Measurements from ENCODE around the gene PDHA2.
"Not testable (repeated sequence)": the region's sequence is repeated elsewhere in the genome, so short reads cannot be mapped to it uniquely, and the experiment has no call there.

The PDHA2 gene

GRCh38 chr4:95839891-95840290, at the start of gene PDHA2:
Gene PDHA2, plus strand, starts transcription at chr4:95840093. Its CDS starts 58 bp downstream, at chr4:95840151.
- in situ Hi-C loops (cut with HindIII; ENCODE audit: low pct_ligation_motif_present, low pct_unique_long_range_greater_than_20kb, low sequenced_read_pairs): no loop called here
- DNase-seq: no peak

- in situ Hi-C loops (cut with HindIII; ENCODE audit: low pct_ligation_motif_present, low pct_unique_long_range_greater_than_20kb, low sequenced_read_pairs): no loop called here
- DNase-seq: no peak
These were observed 41.9 kb upstream of the PDHA2 start for GRCh38 chr4:95798003-95798402.

GRCh38 chr4:95798727-95799126, 41.2 kb upstream of the PDHA2 start:
- in situ Hi-C loops (cut with HindIII; ENCODE audit: low pct_ligation_motif_present, low pct_unique_long_range_greater_than_20kb, low sequenced_read_pairs): no loop called here
- no peak for DNase-seq

- in situ Hi-C loops (cut with HindIII; ENCODE audit: low pct_ligation_motif_present, low pct_unique_long_range_greater_than_20kb, low sequenced_read_pairs): no loop called here
These were observed 18.0 kb upstream of the PDHA2 start for GRCh38 chr4:95821867-95822266.

GRCh38 chr4:95825546-95825945, 14.3 kb upstream of the PDHA2 start:
- in situ Hi-C loops (cut with HindIII; ENCODE audit: low pct_ligation_motif_present, low pct_unique_long_range_greater_than_20kb, low sequenced_read_pairs): no loop called here
- no peak for DNase-seq

More at GRCh38 chr4:95821867-95822266, 18.0 kb upstream of the PDHA2 start:
- DNase-seq: no peak

- no peak for DNase-seq
- in situ Hi-C loops (cut with HindIII; ENCODE audit: low pct_ligation_motif_present, low pct_unique_long_range_greater_than_20kb, low sequenced_read_pairs): no loop called here
These were observed 9.2 kb upstream of the PDHA2 start for GRCh38 chr4:95830651-95831050.

- in situ Hi-C loops (cut with HindIII; ENCODE audit: low pct_ligation_motif_present, low pct_unique_long_range_greater_than_20kb, low sequenced_read_pairs): no loop called here
- no peak for DNase-seq
These were observed 8.7 kb upstream of the PDHA2 start for GRCh38 chr4:95831166-95831565.

- in situ Hi-C loops (cut with HindIII; ENCODE audit: low pct_ligation_motif_present, low pct_unique_long_range_greater_than_20kb, low sequenced_read_pairs): no loop called here
- no peak for DNase-seq
These were observed 6.1 kb upstream of the PDHA2 start for GRCh38 chr4:95833711-95834194.

GRCh38 chr4:95835672-95836071, 4.2 kb upstream of the PDHA2 start:
- DNase-seq: peak; percentile 37
- in situ Hi-C loops (cut with HindIII; ENCODE audit: low pct_ligation_motif_present, low pct_unique_long_range_greater_than_20kb, low sequenced_read_pairs): no loop called here

- in situ Hi-C loops (cut with HindIII; ENCODE audit: low pct_ligation_motif_present, low pct_unique_long_range_greater_than_20kb, low sequenced_read_pairs): no loop called here
- DNase-seq: no peak
These were observed 1.7 kb upstream of the PDHA2 start for GRCh38 chr4:95838192-95838591.

GRCh38 chr4:95847908-95848460, 8.1 kb downstream of the PDHA2 start:
- no peak for DNase-seq
- in situ Hi-C loops (cut with HindIII; ENCODE audit: low pct_ligation_motif_present, low pct_unique_long_range_greater_than_20kb, low sequenced_read_pairs): no loop called here

GRCh38 chr4:95850161-95850560, 10.3 kb downstream of the PDHA2 start:
- in situ Hi-C loops (cut with HindIII; ENCODE audit: low pct_ligation_motif_present, low pct_unique_long_range_greater_than_20kb, low sequenced_read_pairs): no loop called here

GRCh38 chr4:95857761-95858160, 17.9 kb downstream of the PDHA2 start:
- in situ Hi-C loops (cut with HindIII; ENCODE audit: low pct_ligation_motif_present, low pct_unique_long_range_greater_than_20kb, low sequenced_read_pairs): no loop called here
- DNase-seq: no peak

More at GRCh38 chr4:95850161-95850560, 10.3 kb downstream of the PDHA2 start:
- no peak for DNase-seq

- peak; percentile 39 for DNase-seq
- in situ Hi-C loops (cut with HindIII; ENCODE audit: low pct_ligation_motif_present, low pct_unique_long_range_greater_than_20kb, low sequenced_read_pairs): no loop called here
These were observed 28.0 kb downstream of the PDHA2 start for GRCh38 chr4:95867919-95868318.

GRCh38 chr4:95869414-95869813, 29.5 kb downstream of the PDHA2 start:
- in situ Hi-C loops (cut with HindIII; ENCODE audit: low pct_ligation_motif_present, low pct_unique_long_range_greater_than_20kb, low sequenced_read_pairs); DNase-seq: not testable (repeated sequence)

GRCh38 chr4:95869961-95870500, 30.1 kb downstream of the PDHA2 start:
- no peak for DNase-seq
- in situ Hi-C loops (cut with HindIII; ENCODE audit: low pct_ligation_motif_present, low pct_unique_long_range_greater_than_20kb, low sequenced_read_pairs): no loop called here

GRCh38 chr4:95877636-95878035, 37.7 kb downstream of the PDHA2 start:
- no peak for DNase-seq
- in situ Hi-C loops (cut with HindIII; ENCODE audit: low pct_ligation_motif_present, low pct_unique_long_range_greater_than_20kb, low sequenced_read_pairs): no loop called here

- in situ Hi-C loops (cut with HindIII; ENCODE audit: low pct_ligation_motif_present, low pct_unique_long_range_greater_than_20kb, low sequenced_read_pairs): no loop called here
These were observed 47.7 kb downstream of the PDHA2 start for GRCh38 chr4:95887551-95887950.

GRCh38 chr4:95889662-95890061, 49.8 kb downstream of the PDHA2 start:
- in situ Hi-C loops (cut with HindIII; ENCODE audit: low pct_ligation_motif_present, low pct_unique_long_range_greater_than_20kb, low sequenced_read_pairs): no loop called here
- no peak for DNase-seq

More at GRCh38 chr4:95887551-95887950, 47.7 kb downstream of the PDHA2 start:
- DNase-seq: no peak
